22Rv1 (cell line): ENCODE measurements around the gene SPRYD3.
"Not testable (repeated sequence)": the region's sequence is repeated elsewhere in the genome, so short reads cannot be mapped to it uniquely, and the experiment has no call there.

Experiments
- H3K27ac ChIP-seq: fragments of 450-650 bp; 2 replicates; pipeline ENCODE4 v1.5.1; 2017
- CTCF ChIP-seq: fragments of 450-650 bp; IDR thresholded peaks from 2 replicates; pipeline ENCODE4 v1.5.1; 2017; ENCODE audit warnings: mild to moderate bottlenecking
- ZFX ChIP-seq: fragments of 450-650 bp; IDR thresholded peaks from 2 replicates; pipeline ENCODE4 v1.6.1; 2017; ENCODE audit warnings: antibody characterized with exemption, borderline replicate concordance

The SPRYD3 gene

GRCh38 chr12:53096089-53096741 is 17.0 kb upstream of the SPRYD3 start:
- TF ChIP-seq CTCF, result no peak
- no peak for TF ChIP-seq ZFX
- no peak overlapping the region for H3K27ac ChIP-seq

GRCh38 chr12:53095596-53095895 is 16.4 kb upstream of the SPRYD3 start:
- H3K27ac ChIP-seq, result not testable (repeated sequence)

GRCh38 chr12:53094796-53095595 is 15.8 kb upstream of the SPRYD3 start:
- not testable (repeated sequence) for H3K27ac ChIP-seq

GRCh38 chr12:53094394-53094787 is 15.2 kb upstream of the SPRYD3 start:
- H3K27ac ChIP-seq, result no peak overlapping the region
- TF ChIP-seq CTCF (no peak), ZFX (no peak)

- no peak overlapping the region for H3K27ac ChIP-seq
- TF ChIP-seq ZFX, result no peak
Observed at GRCh38 chr12:53093777-53094393, 14.7 kb upstream of the SPRYD3 start.

- no peak for TF ChIP-seq ZFX
- TF ChIP-seq CTCF, result no peak
- no peak overlapping the region for H3K27ac ChIP-seq
Observed at GRCh38 chr12:53091756-53092155, 12.6 kb upstream of the SPRYD3 start.

GRCh38 chr12:53090554-53090953 is 11.4 kb upstream of the SPRYD3 start:
- TF ChIP-seq CTCF, result no peak
- H3K27ac ChIP-seq, result no peak overlapping the region

GRCh38 chr12:53090105-53090504 is 10.9 kb upstream of the SPRYD3 start:
- H3K27ac ChIP-seq, result no peak overlapping the region
- TF ChIP-seq ZFX, result no peak
- TF ChIP-seq CTCF, result no peak

- no peak overlapping the region for H3K27ac ChIP-seq
Observed at GRCh38 chr12:53086361-53086760, 7.2 kb upstream of the SPRYD3 start.

More at GRCh38 chr12:53086361-53086760, 7.2 kb upstream of the SPRYD3 start:
- TF ChIP-seq ZFX (no peak), CTCF (no peak)
